ENCODE data around the gene OR8J1. TPM values are rescaled to one million over a fixed set of nuclear protein-coding genes. Genes with fewer than 3 reads are reported as not detected.
"Not testable (repeated sequence)": the region's sequence is repeated elsewhere in the genome, so short reads cannot be mapped to it uniquely, and the experiment has no call there.

Gene OR8J1
- not detected for total RNA-seq

DNA sequence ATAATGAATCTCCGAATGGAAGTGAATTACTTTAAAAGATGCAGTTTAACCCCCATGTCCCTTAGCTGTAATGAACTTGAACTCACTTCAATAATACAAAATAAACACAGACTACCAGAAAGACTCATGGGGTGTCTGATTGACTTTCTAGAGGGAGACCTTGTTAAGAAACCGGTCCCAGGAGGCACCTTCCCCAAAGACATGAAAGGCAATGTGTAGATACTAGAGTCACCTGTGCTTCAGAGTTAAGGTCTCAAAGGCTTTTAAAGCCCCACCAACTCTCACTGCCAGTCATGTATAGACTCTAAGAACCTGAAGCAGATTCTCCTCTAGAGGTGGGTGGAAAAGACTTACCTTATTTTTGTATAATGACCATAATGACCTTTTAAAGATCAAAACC lies at the start of gene OR8J1:
Gene OR8J1 (plus strand): TSS at position 301 of the 400 bp plus-strand sequence. CDS start 5,956 bp downstream, outside the sequence.
- Mint-ChIP-seq H3K36me3 (ENCODE audit: low read depth) (no peaks in the 10 kb centered on the region), H3K4me1 (no peaks in the 10 kb centered on the region), H3K4me3 (no peak within 1 kb of the TSS), H3K27me3 (no peaks in the 10 kb centered on the region), H3K27ac (no peak within 1 kb of the TSS), H3K9me3 (peaks cover 11% of the 10 kb centered on the region)
- no peak for ATAC-seq (replicated peaks)

- H3K27me3 Mint-ChIP-seq = no peaks in the 10 kb centered on the region
- peaks cover 34% of the 10 kb centered on the region for H3K9me3 Mint-ChIP-seq
- no peaks in the 10 kb centered on the region for H3K4me1 Mint-ChIP-seq
Observed at GRCh38 chr11:56307836-56308235, 46.3 kb upstream of the OR8J1 start.

DNA sequence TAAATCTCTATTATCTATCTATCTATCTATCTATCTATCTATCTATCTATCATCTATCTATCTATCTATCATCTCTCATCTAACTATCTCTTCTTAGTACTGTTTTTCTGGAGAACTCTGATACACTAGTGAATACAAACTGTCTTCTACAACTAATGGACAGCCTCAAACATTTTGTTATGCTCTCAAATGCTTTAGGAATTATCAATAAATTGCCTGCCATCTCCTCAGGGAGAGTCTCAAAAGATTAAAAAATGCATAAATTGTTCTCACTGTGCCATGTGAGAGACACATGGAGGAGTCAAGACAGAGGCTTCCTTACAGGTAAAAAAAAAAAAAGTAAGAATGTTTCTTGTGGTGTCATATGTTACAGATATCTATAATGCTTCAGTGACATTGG lies 39.2 kb upstream of the OR8J1 start, which contains the start of gene OR8K3:
Gene OR8K3 (plus strand): TSS at position 301 of the 400 bp plus-strand sequence. CDS start 3,163 bp downstream, outside the sequence.
- Mint-ChIP-seq H3K27ac (no peak within 1 kb of the TSS), H3K4me1 (no peaks in the 10 kb centered on the region), H3K4me3 (no peak within 1 kb of the TSS), H3K27me3 (no peaks in the 10 kb centered on the region), H3K9me3 (peaks cover 12% of the 10 kb centered on the region), H3K36me3 (ENCODE audit: low read depth) (no peaks in the 10 kb centered on the region)
- no peak for ATAC-seq (replicated peaks)

More at GRCh38 chr11:56307836-56308235, 46.3 kb upstream of the OR8J1 start:
- ATAC-seq (replicated peaks) = no peak
- no peak overlapping the region for H3K4me3 Mint-ChIP-seq
- H3K36me3 Mint-ChIP-seq (ENCODE audit: low read depth) = no peaks in the 10 kb centered on the region
- no peak overlapping the region for H3K27ac Mint-ChIP-seq

- Mint-ChIP-seq H3K27me3 (no peaks in the 10 kb centered on the region), H3K9me3 (peaks cover 5% of the 10 kb centered on the region), H3K27ac (no peak overlapping the region), H3K36me3 (ENCODE audit: low read depth) (no peaks in the 10 kb centered on the region), H3K4me3 (no peak overlapping the region), H3K4me1 (no peaks in the 10 kb centered on the region)
- ATAC-seq (replicated peaks) = no peak
Observed at GRCh38 chr11:56331861-56332491, 22.1 kb upstream of the OR8J1 start.

DNA sequence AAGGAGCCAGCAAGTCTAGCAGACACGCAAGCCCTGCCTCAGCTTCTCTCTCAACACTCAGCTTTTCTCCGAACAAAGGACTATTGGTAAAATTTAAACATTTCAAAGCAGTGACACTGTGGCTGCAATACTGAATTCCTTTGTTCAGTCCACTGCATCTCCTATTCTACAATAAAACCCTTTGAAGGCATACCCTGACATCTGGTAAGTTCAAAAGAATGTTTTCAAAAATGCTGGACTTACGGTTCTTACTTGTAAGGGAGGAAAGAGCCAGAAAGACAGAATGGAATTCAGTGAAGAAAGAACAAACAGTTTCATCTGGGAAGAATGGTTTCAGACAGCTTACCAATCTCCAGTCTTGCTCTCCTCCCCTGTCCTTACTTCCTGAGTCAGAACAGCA lies 20.9 kb upstream of the OR8J1 start:
- H3K9me3 Mint-ChIP-seq = peaks cover 5% of the 10 kb centered on the region
- H3K36me3 Mint-ChIP-seq (ENCODE audit: low read depth) = no peaks in the 10 kb centered on the region
- no peak overlapping the region for H3K4me3 Mint-ChIP-seq
- H3K27ac Mint-ChIP-seq = no peak overlapping the region
- no peaks in the 10 kb centered on the region for H3K4me1 Mint-ChIP-seq
- no peak for ATAC-seq (replicated peaks)
- no peaks in the 10 kb centered on the region for H3K27me3 Mint-ChIP-seq

DNA sequence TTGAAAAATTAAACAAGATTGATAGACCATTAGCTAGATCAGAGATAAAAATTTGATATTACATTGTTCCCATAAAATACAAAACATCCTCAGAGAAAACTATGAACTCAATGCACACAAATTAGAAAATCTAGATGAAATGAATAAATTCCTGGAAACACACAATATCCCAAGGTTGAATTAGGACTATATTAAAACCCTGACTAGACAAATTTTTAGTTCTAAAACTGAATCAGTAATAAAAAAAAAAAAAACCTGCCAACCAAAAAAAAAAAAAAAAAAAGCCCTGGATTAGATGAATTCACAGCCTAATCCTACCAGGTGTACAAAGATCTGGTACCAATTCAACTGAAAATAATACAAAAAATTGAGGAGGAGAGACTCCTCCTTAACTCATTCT lies 13.8 kb upstream of the OR8J1 start:
- ATAC-seq (replicated peaks) = no peak
- Mint-ChIP-seq H3K27ac (no peak overlapping the region), H3K27me3 (no peaks in the 10 kb centered on the region), H3K4me1 (no peaks in the 10 kb centered on the region), H3K4me3 (no peak overlapping the region), H3K9me3 (peaks cover 19% of the 10 kb centered on the region), H3K36me3 (ENCODE audit: low read depth) (no peaks in the 10 kb centered on the region)

DNA sequence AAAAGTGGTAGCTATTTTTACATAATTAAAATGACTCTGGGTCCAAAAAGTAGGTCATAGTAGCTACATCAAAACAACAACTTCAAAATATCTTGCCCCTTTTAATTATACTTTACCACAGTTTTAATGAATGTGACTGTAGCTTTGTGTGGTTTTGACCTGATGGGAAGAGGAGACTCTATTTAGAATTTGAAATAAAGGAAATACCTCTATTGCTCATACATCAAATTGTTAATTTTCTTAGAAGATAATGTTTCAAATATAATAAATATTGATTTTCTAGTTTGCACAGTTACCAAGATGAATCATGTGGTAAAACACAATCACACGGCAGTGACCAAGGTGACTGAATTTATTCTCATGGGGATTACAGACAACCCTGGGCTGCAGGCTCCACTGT lies 8.4 kb upstream of the OR8J1 start, which contains the start of gene OR8K1:
Gene OR8K1 (plus strand): TSS at position 301 of the 400 bp plus-strand sequence. CDS start 0 bp downstream, at position 301.
- Mint-ChIP-seq H3K4me3 (no peak within 1 kb of the TSS), H3K9me3 (peaks cover 25% of the 10 kb centered on the region), H3K36me3 (ENCODE audit: low read depth) (no peaks in the 10 kb centered on the region), H3K4me1 (no peaks in the 10 kb centered on the region), H3K27me3 (no peaks in the 10 kb centered on the region), H3K27ac (no peak within 1 kb of the TSS)
- no peak for ATAC-seq (replicated peaks)

GRCh38 chr11:56375324-56375723 lies 21.2 kb downstream of the OR8J1 start, which contains the start of gene OR8U1:
Gene OR8U1 (plus strand): TSS chr11:56375624. CDS start chr11:56375624, 0 bp downstream.
- Mint-ChIP-seq H3K4me1 (no peaks in the 10 kb centered on the region), H3K36me3 (ENCODE audit: low read depth) (no peaks in the 10 kb centered on the region), H3K4me3 (no peak within 1 kb of the TSS), H3K9me3 (peaks cover 19% of the 10 kb centered on the region), H3K27me3 (no peaks in the 10 kb centered on the region), H3K27ac (no peak within 1 kb of the TSS)
- ATAC-seq (replicated peaks) = no peak

DNA sequence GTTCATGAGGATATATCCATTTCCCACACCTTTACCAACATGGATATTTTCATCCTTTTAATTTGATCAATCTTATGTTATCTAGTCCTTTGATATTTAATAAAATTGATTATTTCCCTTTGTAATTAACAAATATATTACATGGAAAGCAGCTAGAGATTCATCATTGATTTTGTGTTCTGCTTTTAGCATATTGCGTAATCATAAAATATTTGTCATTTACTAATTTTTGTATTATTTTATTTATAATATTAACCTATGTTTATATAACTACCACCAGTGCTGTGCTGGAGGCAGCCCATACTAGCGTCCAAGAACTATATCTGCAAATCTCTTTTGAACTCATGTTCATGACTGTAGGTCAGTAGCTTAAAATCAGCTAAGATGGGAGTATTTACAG lies 26.0 kb downstream of the OR8J1 start:
- Mint-ChIP-seq H3K27ac (no peak overlapping the region), H3K9me3 (peaks cover 18% of the 10 kb centered on the region), H3K4me1 (no peaks in the 10 kb centered on the region), H3K4me3 (no peak overlapping the region), H3K36me3 (ENCODE audit: low read depth) (no peaks in the 10 kb centered on the region), H3K27me3 (no peaks in the 10 kb centered on the region)
- no peak for ATAC-seq (replicated peaks)

- no peak overlapping the region for H3K27ac Mint-ChIP-seq
- H3K9me3 Mint-ChIP-seq = peaks cover 15% of the 10 kb centered on the region
- no peak for ATAC-seq (replicated peaks)
- no peak overlapping the region for H3K4me3 Mint-ChIP-seq
- no peaks in the 10 kb centered on the region for H3K36me3 Mint-ChIP-seq (ENCODE audit: low read depth)
- H3K4me1 Mint-ChIP-seq = no peaks in the 10 kb centered on the region
- no peaks in the 10 kb centered on the region for H3K27me3 Mint-ChIP-seq
Observed at GRCh38 chr11:56394381-56394780, 40.3 kb downstream of the OR8J1 start.

- Mint-ChIP-seq H3K27ac (no peak overlapping the region), H3K36me3 (ENCODE audit: low read depth) (no peaks in the 10 kb centered on the region), H3K27me3 (no peaks in the 10 kb centered on the region), H3K9me3 (peaks cover 15% of the 10 kb centered on the region), H3K4me3 (no peak overlapping the region), H3K4me1 (no peaks in the 10 kb centered on the region)
- ATAC-seq (replicated peaks) = no peak
Observed at GRCh38 chr11:56396047-56396446, 42.0 kb downstream of the OR8J1 start.

GRCh38 chr11:56401858-56402461 lies 47.9 kb downstream of the OR8J1 start:
- not testable (repeated sequence) for H3K27me3 Mint-ChIP-seq; H3K4me1 Mint-ChIP-seq; H3K4me3 Mint-ChIP-seq; ATAC-seq (replicated peaks); H3K27ac Mint-ChIP-seq; H3K36me3 Mint-ChIP-seq (ENCODE audit: low read depth)
- peaks cover 10% of the 10 kb centered on the region for H3K9me3 Mint-ChIP-seq

DNA sequence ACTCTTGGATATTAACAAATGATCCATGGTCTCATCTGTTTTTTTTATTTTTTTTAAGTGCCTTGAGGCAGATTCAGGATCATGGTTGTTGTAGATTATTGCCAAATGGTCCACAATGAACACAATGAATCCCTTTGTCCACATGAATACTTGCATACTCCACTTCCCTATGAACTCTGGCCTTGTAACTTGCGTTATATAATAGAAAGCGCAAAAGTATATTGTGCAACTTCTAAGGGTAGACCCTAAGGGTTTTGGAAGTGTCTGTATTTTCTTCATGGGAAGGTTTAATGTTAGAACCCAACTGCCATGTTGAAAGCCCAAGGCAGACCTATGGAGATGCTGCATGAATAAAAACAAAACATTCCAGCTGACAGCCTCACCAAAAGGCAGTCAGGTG lies 50.3 kb downstream of the OR8J1 start:
- no peak overlapping the region for H3K27ac Mint-ChIP-seq
- no peaks in the 10 kb centered on the region for H3K36me3 Mint-ChIP-seq (ENCODE audit: low read depth)
- no peak for ATAC-seq (replicated peaks)
- H3K4me3 Mint-ChIP-seq = no peak overlapping the region
- H3K27me3 Mint-ChIP-seq = no peaks in the 10 kb centered on the region
- no peaks in the 10 kb centered on the region for H3K4me1 Mint-ChIP-seq
- H3K9me3 Mint-ChIP-seq = peaks cover 21% of the 10 kb centered on the region

DNA sequence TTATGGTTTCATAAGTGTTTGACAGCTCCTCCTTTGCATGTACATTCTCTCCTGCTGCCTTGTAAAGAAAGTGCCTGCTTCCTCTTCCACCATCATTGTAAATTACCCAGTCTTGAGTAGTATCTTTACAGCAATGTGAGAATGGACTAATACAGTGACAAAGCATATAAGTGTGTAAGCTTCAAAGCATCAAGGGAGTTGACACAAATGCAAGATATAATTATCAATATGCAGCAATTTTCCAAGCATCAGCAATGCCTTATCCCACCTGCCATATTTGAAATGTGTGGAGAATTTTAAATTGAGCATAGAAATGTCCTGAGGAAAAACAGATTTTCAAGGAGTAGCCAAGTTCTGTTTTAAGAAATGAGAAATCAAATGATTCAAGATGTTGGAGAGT lies 56.7 kb downstream of the OR8J1 start:
- ATAC-seq (replicated peaks) = no peak
- no peaks in the 10 kb centered on the region for H3K4me1 Mint-ChIP-seq
- no peaks in the 10 kb centered on the region for H3K36me3 Mint-ChIP-seq (ENCODE audit: low read depth)
- no peak overlapping the region for H3K27ac Mint-ChIP-seq
- no peak overlapping the region for H3K4me3 Mint-ChIP-seq
- H3K9me3 Mint-ChIP-seq = peaks cover 22% of the 10 kb centered on the region
- H3K27me3 Mint-ChIP-seq = no peaks in the 10 kb centered on the region

Measured in activated T-helper 17 cell treated with anti-CD3 and anti-CD28 coated beads, Interleukin-2, amount 50 U/mL, for 72 hours (primary cell).